IMR-90 (cell line): ENCODE results near the gene SAPCD1. TPM values are rescaled to one million over a fixed set of nuclear protein-coding genes. Genes with fewer than 3 reads are reported as not detected.

Experiments
- ELK1 ChIP-seq: fragments of 150-350 bp; IDR thresholded peaks from 2 replicates; pipeline ENCODE4 v1.6.1; 2016; ENCODE audit warnings: low read depth, mild to moderate bottlenecking, low read length, moderate library complexity, borderline replicate concordance
- POLR2A ChIP-seq: IDR thresholded peaks from 2 replicates; pipeline ENCODE4 v1.6.1; 2012; ENCODE audit warnings: mild to moderate bottlenecking, low read depth, low read length
- RCOR1 ChIP-seq: IDR thresholded peaks from 2 replicates; pipeline ENCODE4 v1.6.1; 2012; ENCODE audit warnings: mild to moderate bottlenecking, low read length, improper control_type of control experiment; ENCODE audit not compliant: insufficient replicate concordance
- polyA plus RNA-seq, 3 experiments: library from polyadenylated mRNA; depleted of rRNA; stranded (reverse); fragments of >200 nt; gene quantifications; 2 replicates each; pipeline ENCODE4 v1.2.3, GENCODE V29; 2012; ENCODE audit warnings: low replicate concordance in 1 of 3
- total RNA-seq: library from RNA; depleted of rRNA; stranded (reverse); fragments of >200 nt; gene quantifications from 2 replicates; pipeline ENCODE4 v1.2.3, GENCODE V29; 2012

Gene SAPCD1
- total and polyA plus RNA-seq, 2 of the 4 experiments (the other 2 are of a cell fraction), result 2.3 TPM; not detected in 1

DNA sequence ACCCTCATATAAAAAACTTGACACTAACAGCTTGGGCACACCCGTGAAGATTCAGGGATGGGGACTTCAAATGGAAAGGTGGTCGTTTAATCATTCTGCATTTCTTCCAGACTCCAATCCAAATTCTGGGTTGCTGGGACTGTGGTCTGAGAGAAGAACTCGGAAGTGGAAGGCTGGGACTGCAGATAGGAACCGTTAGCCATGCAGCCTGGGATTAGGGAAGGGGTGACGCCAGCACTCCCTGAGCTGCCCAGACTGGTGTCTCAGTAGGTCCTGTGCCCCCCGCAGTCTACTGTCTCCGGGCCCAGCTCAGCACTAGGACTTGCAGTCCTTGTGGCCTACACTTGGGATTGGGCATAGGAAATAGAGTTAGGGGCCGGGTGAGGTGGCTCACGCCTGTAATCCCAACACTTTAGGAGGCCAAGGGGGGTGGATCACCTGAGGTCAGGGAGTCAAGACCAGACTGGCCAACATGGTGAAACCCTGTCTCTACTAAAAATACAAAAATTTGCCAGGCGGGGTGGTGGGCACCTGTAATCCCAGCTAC, 25.6 kb upstream of the SAPCD1 start (continued):
- TF ChIP-seq RCOR1 (no peak), ELK1 (no peak), POLR2A (no peak)
